Peyer's patch (tissue), 4 donors: ENCODE results near the gene AADACL3. TPM values are rescaled to one million over a fixed set of nuclear protein-coding genes. Genes with fewer than 3 reads are reported as not detected.

ENCODE experiments used
- DNase-seq, 3 donors: peaks; one replicate each; pipeline ENCODE4 v3.0.0-alpha.2; 2017 to 2019
- H3K27ac ChIP-seq, 4 donors: fragments of 200-600 bp; sonication (generic); one replicate each; pipeline ENCODE4 v1.5.1; 2016 to 2019
- H3K27me3 ChIP-seq, 2 donors: fragments of 200-600 bp; sonication (generic); one replicate each; pipeline ENCODE4 v1.5.1; 2019
- H3K36me3 ChIP-seq, 3 donors: fragments of 200-600 bp; sonication (generic); one replicate each; pipeline ENCODE4 v1.5.1; 2016 to 2019
- H3K4me1 ChIP-seq, 4 donors: fragments of 200-600 bp; sonication (generic); one replicate each; pipeline ENCODE4 v1.5.1; 2016 to 2019
- H3K4me3 ChIP-seq, 4 donors: fragments of 200-600 bp; sonication (generic); 1 replicate in 3 of 4; 2 replicates in 1 of 4; pipeline ENCODE4 v1.5.1; 2016 to 2019; ENCODE audit warnings: mild to moderate bottlenecking in 1 of 4
- H3K9me3 ChIP-seq, 4 donors: fragments of 200-600 bp; sonication (generic); one replicate each; pipeline ENCODE4 v1.5.1; 2016 to 2019; ENCODE audit warnings: mild to moderate bottlenecking in 1 of 4
- CTCF ChIP-seq, 6 experiments: fragments of 450-650 bp in 4 of 6; fragments of 200-600 bp in 2 of 6; sonication (generic) in 1 of 6; IDR thresholded peaks; one replicate each; pipeline ENCODE4 v1.5.1; 2017 to 2019; ENCODE audit warnings: antibody characterized with exemption in 6 of 6, mild to moderate bottlenecking in 3 of 6, moderate library complexity in 1 of 6
- POLR2A ChIP-seq, 2 donors: fragments of 450-650 bp; IDR thresholded peaks; one replicate each; pipeline ENCODE4 v1.5.1; 2017; ENCODE audit warnings: antibody characterized with exemption in 2 of 2, mild to moderate bottlenecking in 2 of 2, moderate library complexity in 2 of 2
- total RNA-seq, 4 donors: library from RNA; depleted of rRNA; stranded (reverse); fragments of >200 nt; gene quantifications; one replicate each; pipeline ENCODE4 v1.1.0, GENCODE V29; 2016

AADACL3 gene
- total RNA-seq, 4 donors from 2014 or later = not detected

- H3K36me3 ChIP-seq = no peaks in the 10 kb centered on the region
- no peaks in the 10 kb centered on the region for H3K4me1 ChIP-seq
- H3K27me3 ChIP-seq = no peaks in the 10 kb centered on the region
- H3K9me3 ChIP-seq = peaks cover 0 to under 1% (median 0%) of the 10 kb centered on the region in 4 donors
- H3K27ac ChIP-seq = no peak overlapping the region
- no peak overlapping the region for H3K4me3 ChIP-seq
- no peak for DNase-seq
- TF ChIP-seq CTCF (IDR thresholded peaks at IDR 0.05) (no peak), POLR2A (IDR thresholded peaks at IDR 0.05) (no peak)
Observed at GRCh38 chr1:12754738-12755137, 38.8 kb downstream of the AADACL3 start.

- Histone ChIP-seq H3K9me3 (no peaks in the 10 kb centered on the region), H3K27me3 (no peaks in the 10 kb centered on the region), H3K4me3 (no peak overlapping the region), H3K27ac (no peak overlapping the region), H3K36me3 (no peaks in the 10 kb centered on the region), H3K4me1 (no peaks in the 10 kb centered on the region)
- DNase-seq = no peak
- TF ChIP-seq CTCF (IDR thresholded peaks at IDR 0.05) (no peak), POLR2A (IDR thresholded peaks at IDR 0.05) (no peak)
Observed at GRCh38 chr1:12756273-12756672, 40.4 kb downstream of the AADACL3 start.

GRCh38 chr1:12756768-12757413 is 41.0 kb downstream of the AADACL3 start:
- TF ChIP-seq POLR2A (IDR thresholded peaks at IDR 0.05) (no peak), CTCF (IDR thresholded peaks at IDR 0.05) (no peak)
- H3K27ac ChIP-seq = no peak overlapping the region
- no peaks in the 10 kb centered on the region for H3K27me3 ChIP-seq
- H3K4me1 ChIP-seq = no peaks in the 10 kb centered on the region
- no peak for DNase-seq
- H3K36me3 ChIP-seq = no peaks in the 10 kb centered on the region
- no peaks in the 10 kb centered on the region for H3K9me3 ChIP-seq
- H3K4me3 ChIP-seq = no peak overlapping the region

GRCh38 chr1:12757836-12758235 is 41.9 kb downstream of the AADACL3 start:
- DNase-seq = no peak
- H3K9me3 ChIP-seq = no peaks in the 10 kb centered on the region

GRCh38 chr1:12760256-12760795 is 44.4 kb downstream of the AADACL3 start:
- Histone ChIP-seq H3K27me3 (no peaks in the 10 kb centered on the region), H3K27ac (no peak overlapping the region), H3K36me3 (no peaks in the 10 kb centered on the region), H3K4me3 (no peak overlapping the region), H3K9me3 (no peaks in the 10 kb centered on the region), H3K4me1 (no peaks in the 10 kb centered on the region)
- no peak for DNase-seq
- no peak for TF ChIP-seq CTCF (IDR thresholded peaks at IDR 0.05)
- no peak for TF ChIP-seq POLR2A (IDR thresholded peaks at IDR 0.05)

More at GRCh38 chr1:12757836-12758235, 41.9 kb downstream of the AADACL3 start:
- no peaks in the 10 kb centered on the region for H3K4me1 ChIP-seq
- H3K4me3 ChIP-seq = no peak overlapping the region
- TF ChIP-seq POLR2A (IDR thresholded peaks at IDR 0.05) (no peak), CTCF (IDR thresholded peaks at IDR 0.05) (no peak)
- H3K36me3 ChIP-seq = no peaks in the 10 kb centered on the region
- H3K27ac ChIP-seq = no peak overlapping the region
- no peaks in the 10 kb centered on the region for H3K27me3 ChIP-seq
